ENCODE results near the gene TCOF1.

- TF ChIP-seq CTCF (conservative IDR thresholded peaks at IDR 0.05) (no peak), EZH2 (IDR thresholded peaks at IDR 0.05; ENCODE audit: low read depth) (no peak)
Measured at GRCh38 chr5:150386024-150386855, 28.7 kb downstream of the TCOF1 start.

Data from PC-9 (cell line).